ENCODE results near the gene ADAM11. TPM values are rescaled to one million over a fixed set of nuclear protein-coding genes. Genes with fewer than 3 reads are reported as not detected.

Gene ADAM11
- polyA plus RNA-seq, 10 donors, result 1.4 to 3.6 (median 1.7) TPM

DNA sequence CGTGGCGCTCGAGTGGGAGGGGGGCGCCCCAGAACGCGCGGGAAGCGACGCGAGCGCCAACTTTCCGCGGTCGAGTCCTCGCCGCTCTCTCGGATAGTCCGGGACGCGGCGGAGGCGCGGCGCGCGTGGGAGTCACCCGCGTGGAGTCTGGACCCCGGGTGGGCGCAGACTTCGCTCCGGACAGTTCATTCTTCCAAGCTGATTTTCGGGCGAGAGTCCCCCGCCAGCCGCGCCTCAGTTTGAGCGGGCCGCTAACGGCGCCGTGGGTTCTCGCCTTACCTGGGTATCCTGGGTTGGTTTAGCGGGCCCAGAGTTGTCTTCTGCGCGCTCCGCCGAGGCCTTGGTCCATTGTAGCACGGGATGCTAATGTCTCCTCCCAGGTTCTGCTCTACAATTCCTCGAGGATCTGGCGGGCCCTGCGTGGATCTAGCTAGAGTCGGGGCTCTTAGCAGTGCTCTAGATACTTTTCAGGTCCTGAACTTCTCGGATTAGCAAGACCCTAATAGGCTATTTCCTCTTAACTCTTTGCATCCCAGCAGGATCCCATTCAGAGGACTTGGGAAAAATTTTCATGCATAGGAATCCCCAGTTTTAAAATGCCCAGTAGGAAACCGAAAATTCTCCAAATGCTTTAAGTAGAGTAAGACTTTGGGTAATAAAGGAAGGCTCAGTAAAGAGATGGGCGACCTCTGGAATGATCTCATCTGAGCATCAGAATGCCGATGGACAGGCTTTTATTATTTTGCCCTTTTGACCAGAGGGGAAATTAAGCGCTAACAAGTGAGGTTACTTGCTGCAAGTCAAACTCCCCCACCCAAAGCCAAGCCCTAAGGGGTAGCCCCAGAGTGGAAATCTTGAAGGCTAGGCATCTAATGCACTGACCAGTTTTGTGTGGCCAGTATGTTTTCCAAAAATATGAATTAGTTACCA, 71.8 kb downstream of the ADAM11 start:
- peak in 2 of 3 donors; percentile 28 to 78 for DNase-seq

DNA sequence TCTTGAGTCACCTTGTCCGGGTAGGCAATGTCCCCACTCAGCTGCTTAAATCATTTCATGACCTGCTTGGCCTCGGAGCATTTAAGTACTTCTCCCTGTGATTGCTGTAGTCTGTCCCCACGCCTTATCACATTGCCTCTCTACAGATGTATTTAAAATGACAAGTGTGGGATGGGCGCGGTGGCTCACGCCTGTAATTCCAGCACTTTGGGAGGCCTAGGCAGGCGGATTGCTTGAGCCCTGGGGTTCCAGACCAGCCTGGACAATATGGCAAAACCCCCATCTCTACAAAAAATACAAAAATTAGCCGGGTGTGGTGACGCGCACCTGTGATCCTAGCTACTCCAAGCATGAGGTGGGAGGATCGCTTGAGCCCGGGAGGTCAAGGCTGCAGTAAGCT, 72.6 kb downstream of the ADAM11 start:
- DNase-seq, result no peak

Other genes with a start within 250 kb of the ADAM11 start
- gene FZD2, start 201.5 kb upstream of the ADAM11 start, polyA plus RNA-seq (ENCODE audit: insufficient read length in 10 of 10), result 10 to 100 TPM; 11.6 to 27.2 (median 15.9) TPM
- 1 to 10 TPM in 8 of 10 donors, under 1 TPM in 2; 0.64 to 2.0 (median 1.2) TPM for gene MEIOC, start 102.5 kb upstream of the ADAM11 start, polyA plus RNA-seq (ENCODE audit: insufficient read length in 10 of 10)
- 10 to 100 TPM; 24.0 to 35.9 (median 31.0) TPM for gene CCDC43, start 69.2 kb upstream of the ADAM11 start, polyA plus RNA-seq (ENCODE audit: insufficient read length in 10 of 10)
- 1 to 10 TPM; 4.4 to 9.2 (median 7.4) TPM for gene DBF4B, start 50.3 kb upstream of the ADAM11 start, polyA plus RNA-seq (ENCODE audit: insufficient read length in 10 of 10)
- 10 to 100 TPM; 17.9 to 36.6 (median 22.9) TPM for gene GJC1, start 71.3 kb downstream of the ADAM11 start, polyA plus RNA-seq (ENCODE audit: insufficient read length in 10 of 10)
- 1 to 10 TPM; 2.8 to 6.8 (median 4.5) TPM for gene HIGD1B, start 88.9 kb downstream of the ADAM11 start, polyA plus RNA-seq (ENCODE audit: insufficient read length in 10 of 10)
- 10 to 100 TPM; 53.8 to 77.5 (median 64.4) TPM for gene EFTUD2, start 140.5 kb downstream of the ADAM11 start, polyA plus RNA-seq (ENCODE audit: insufficient read length in 10 of 10)
- 1 to 10 TPM in 1 of 10 donors, under 1 TPM in 8, not detected in 1; 0.27 to 1.1 (median 0.38) TPM for gene GFAP, start 156.5 kb downstream of the ADAM11 start, polyA plus RNA-seq (ENCODE audit: insufficient read length in 10 of 10)
- 10 to 100 TPM in 2 of 10 donors, 1 to 10 TPM in 8; 5.2 to 12.1 (median 7.3) TPM for gene KIF18B, start 188.8 kb downstream of the ADAM11 start, polyA plus RNA-seq (ENCODE audit: insufficient read length in 10 of 10)
- gene C1QL1, start 209.3 kb downstream of the ADAM11 start, polyA plus RNA-seq (ENCODE audit: insufficient read length in 10 of 10), result 1 to 10 TPM in 8 of 10 donors, under 1 TPM in 2; 0.74 to 6.4 (median 2.1) TPM

Data from muscle of back (tissue), 11 donors.